AG04450 (cell line): Measurements from ENCODE around the gene CLCA2. TPM values are rescaled to one million over a fixed set of nuclear protein-coding genes. Genes with fewer than 3 reads are reported as not detected.

Experiments used
- CTCF ChIA-PET: fragments of 300-600, 350-600 bp; formaldehyde crosslinking; extraction: SDS; loops from one replicate; lab custom pipeline; 2022; ENCODE audit warnings: antibody characterized with exemption, inconsistent platforms; lab: Charles Lee
- POLR2A ChIA-PET: fragments of 350-600 bp; formaldehyde crosslinking; extraction: SDS; loops from one replicate; lab custom pipeline; 2021; ENCODE audit warnings: antibody characterized with exemption, inconsistent platforms; lab: Yijun Ruan, JAX
- DNase-seq: peaks from one replicate; pipeline ENCODE4 v3.0.0-alpha.2; 2011; ENCODE audit warnings: low read depth, low spot score
- H3K27ac ChIP-seq: one replicate; pipeline ENCODE4 v1.5.1; 2012; ENCODE audit warnings: low read depth, low read length, control low read depth
- H3K27me3 ChIP-seq: one replicate; pipeline ENCODE4 v1.6.0; 2012; ENCODE audit warnings: low read length; ENCODE audit not compliant: control insufficient read depth, insufficient read depth
- H3K4me3 ChIP-seq: 2 replicates; pipeline ENCODE4 v1.5.1; 2011; ENCODE audit warnings: mild to moderate bottlenecking, low read depth, low read length, control low read depth
- H3K9me3 ChIP-seq: 2 replicates; pipeline ENCODE4 v1.5.1; 2012; ENCODE audit warnings: low read length; ENCODE audit not compliant: control insufficient read depth, insufficient read depth
- polyA plus RNA-seq: library from polyadenylated mRNA; depleted of rRNA; stranded (reverse); fragments of >200 nt; gene quantifications from 2 replicates; pipeline ENCODE4 v1.2.3, GENCODE V29; 2011
- TF ChIP-seq, protein P1 (sequence below): IDR thresholded peaks from 2 replicates; pipeline ENCODE4 v1.5.1; 2011; ENCODE audit warnings: low read depth, low read length, control low read depth, inconsistent platforms

Gene CLCA2
- polyA plus RNA-seq, 1 experiment: 0.60 TPM

DNA sequence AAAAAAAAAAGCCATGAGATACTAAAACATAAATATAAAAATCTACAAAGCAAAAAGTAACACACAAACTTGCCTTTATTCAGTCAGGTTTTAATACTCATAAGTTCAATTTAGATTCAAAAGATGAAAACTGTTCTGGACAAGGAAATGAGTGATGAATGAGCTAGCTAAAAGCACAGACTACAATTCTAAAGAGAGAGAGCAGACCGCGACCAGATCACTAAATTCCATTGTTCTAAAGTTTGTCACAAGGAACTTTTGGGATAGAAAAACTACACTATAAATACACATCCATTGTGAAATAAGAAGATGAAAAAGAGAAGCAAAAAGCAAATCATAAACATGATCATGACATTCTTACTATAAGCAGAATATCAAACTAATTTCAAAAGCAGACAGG is 29.6 kb upstream of the CLCA2 start:
- DNase-seq: no peak
- no peak overlapping the region for H3K27ac ChIP-seq
- POLR2A ChIA-PET: interaction anchor here (0.7 kb wide), 3 partner anchors 111 to 310 kb away, joined by 3 read pairs; no protein-coding TSS in a partner anchor

DNA sequence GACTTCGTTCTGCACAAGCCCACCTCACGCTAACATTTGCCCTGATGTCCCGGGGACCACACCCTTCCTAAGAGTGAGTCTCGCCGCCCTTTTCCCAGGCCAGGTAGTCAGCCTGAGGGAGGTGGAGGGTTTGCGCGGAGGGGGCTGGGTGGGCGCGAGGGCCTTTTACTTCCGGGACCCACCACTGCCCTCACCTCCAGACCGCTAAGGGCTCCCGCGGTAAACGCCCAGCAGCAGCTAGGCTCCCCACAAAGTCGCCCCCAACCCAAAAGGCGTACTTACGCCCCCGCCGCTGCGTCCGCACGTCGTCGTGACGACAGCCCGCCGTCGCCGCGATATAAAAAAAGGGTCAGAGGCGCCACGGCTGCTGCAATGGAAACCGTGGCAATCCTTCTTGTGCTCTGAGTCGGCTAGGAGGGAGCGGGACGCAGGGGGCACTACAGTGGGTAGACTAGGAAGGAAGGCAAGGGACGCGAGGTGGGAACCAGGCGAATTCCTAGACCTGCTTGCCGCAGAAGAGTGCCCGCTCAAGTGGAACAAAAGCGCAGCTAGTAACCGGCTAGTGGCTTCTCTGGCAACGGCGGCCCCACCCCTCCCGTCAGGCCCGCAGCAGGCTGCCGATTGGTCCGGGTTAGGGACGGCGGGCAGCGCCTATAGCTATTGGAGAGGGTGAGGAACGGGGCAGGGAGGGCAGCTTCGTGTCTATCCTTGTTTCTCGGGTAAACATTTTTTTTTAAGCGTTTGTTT is 28.0 kb upstream of the CLCA2 start, which contains the start of gene ODF2L:
TSS of gene ODF2L (minus strand) at position 573 of the 747 bp plus-strand sequence. CDS start 9,296 bp downstream, outside the sequence.
- DNase-seq: peak; percentile 46
- POLR2A ChIA-PET: interaction anchor here (0.5 to 1.2 kb wide), 4 partner anchors 9 to 308 kb away, joined by 3 to 4 read pairs (median 4); partner anchors contain the start of gene SH3GLB1
- H3K9me3 ChIP-seq: peaks cover 3% of the 10 kb centered on the region; the same call in 1 of the 2 replicates
- no peaks in the 10 kb centered on the region for H3K27me3 ChIP-seq
- peak within 1 kb of the TSS; percentile 66 for H3K27ac ChIP-seq
- TF ChIP-seq, protein P1, sequence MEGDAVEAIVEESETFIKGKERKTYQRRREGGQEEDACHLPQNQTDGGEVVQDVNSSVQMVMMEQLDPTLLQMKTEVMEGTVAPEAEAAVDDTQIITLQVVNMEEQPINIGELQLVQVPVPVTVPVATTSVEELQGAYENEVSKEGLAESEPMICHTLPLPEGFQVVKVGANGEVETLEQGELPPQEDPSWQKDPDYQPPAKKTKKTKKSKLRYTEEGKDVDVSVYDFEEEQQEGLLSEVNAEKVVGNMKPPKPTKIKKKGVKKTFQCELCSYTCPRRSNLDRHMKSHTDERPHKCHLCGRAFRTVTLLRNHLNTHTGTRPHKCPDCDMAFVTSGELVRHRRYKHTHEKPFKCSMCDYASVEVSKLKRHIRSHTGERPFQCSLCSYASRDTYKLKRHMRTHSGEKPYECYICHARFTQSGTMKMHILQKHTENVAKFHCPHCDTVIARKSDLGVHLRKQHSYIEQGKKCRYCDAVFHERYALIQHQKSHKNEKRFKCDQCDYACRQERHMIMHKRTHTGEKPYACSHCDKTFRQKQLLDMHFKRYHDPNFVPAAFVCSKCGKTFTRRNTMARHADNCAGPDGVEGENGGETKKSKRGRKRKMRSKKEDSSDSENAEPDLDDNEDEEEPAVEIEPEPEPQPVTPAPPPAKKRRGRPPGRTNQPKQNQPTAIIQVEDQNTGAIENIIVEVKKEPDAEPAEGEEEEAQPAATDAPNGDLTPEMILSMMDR: no peak
- CTCF ChIA-PET: interaction anchor here (0.6 to 1.1 kb wide), 7 partner anchors 15 to 385 kb away, joined by 3 to 4 read pairs (median 3); partner anchors contain the start of gene SH3GLB1
- H3K4me3 ChIP-seq: peak within 1 kb of the TSS; percentile 87

More for the DNA sequence above, 29.6 kb upstream of the CLCA2 start:
- TF ChIP-seq, protein P1: no peak
- CTCF ChIA-PET: interaction anchor here (0.6 to 1.0 kb wide), 2 partner anchors 17 to 108 kb away, joined by 4 read pairs; no protein-coding TSS in a partner anchor
- Histone ChIP-seq H3K27me3 (no peaks in the 10 kb centered on the region), H3K4me3 (peak overlapping the region; percentile 27; the same call in 1 of the 2 replicates), H3K9me3 (peaks cover 3% of the 10 kb centered on the region; the same call in 1 of the 2 replicates)

DNA sequence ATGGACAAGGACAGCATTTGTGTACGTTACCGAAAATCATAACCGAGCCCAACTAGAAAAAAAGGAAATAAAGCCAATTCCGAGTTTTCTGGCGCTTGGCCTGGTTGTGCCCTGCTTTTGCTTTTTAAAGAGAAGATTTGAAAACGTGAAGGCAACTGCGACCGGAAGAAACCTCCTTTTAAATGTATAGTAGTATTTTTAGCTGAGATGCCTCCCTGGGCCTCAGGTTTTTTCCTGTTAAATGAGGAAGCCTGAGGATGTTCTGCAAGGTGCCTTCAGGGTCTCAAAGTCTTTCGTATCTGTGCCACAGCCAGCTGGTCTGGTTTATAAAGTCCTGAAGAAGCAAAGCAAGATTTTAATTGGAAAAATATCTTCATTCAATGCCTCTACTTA is 27.5 kb upstream of the CLCA2 start:
- TF ChIP-seq, protein P1: no peak
- Histone ChIP-seq H3K27me3 (no peaks in the 10 kb centered on the region), H3K4me3 (peak overlapping the region; percentile 87), H3K9me3 (peaks cover 3% of the 10 kb centered on the region; the same call in 1 of the 2 replicates), H3K27ac (no peak overlapping the region)
- ChIA-PET POLR2A (interaction anchor here (0.9 to 1.2 kb wide), 3 partner anchors 10 to 308 kb away, joined by 3 to 4 read pairs (median 4); partner anchors contain the start of gene SH3GLB1), CTCF (interaction anchor here (0.6 to 1.1 kb wide), 6 partner anchors 16 to 377 kb away, joined by 3 to 4 read pairs (median 3); partner anchors contain the start of gene SH3GLB1)
- no peak for DNase-seq

DNA sequence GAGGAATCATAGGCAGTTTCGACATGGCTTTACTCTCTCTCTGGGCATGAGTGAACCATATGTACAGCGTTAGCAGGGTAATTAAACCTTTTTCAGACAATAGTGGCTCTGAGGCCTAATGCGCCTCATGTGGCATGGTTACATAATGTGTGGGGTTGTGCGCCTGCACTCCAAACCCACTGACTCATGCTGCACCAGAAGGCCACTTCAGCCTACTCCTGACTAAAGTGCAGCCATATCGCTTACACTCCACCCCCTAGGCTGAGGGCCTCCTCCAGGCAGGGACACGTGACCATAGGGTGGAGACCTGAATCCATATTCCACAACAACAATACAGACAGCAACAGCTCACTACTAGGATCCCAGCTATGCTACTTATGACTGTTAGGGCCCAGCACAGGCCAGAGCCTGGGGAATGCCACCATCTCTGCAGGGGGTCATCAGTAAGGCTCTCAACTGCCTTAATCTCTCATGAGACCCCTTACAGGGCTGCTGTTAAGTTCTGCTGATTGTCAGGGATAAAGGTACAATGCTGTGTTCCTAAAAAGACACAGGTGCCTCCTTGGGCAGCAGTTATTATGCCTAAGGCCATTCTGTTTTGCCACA is 14.5 kb upstream of the CLCA2 start:
- no peak for DNase-seq
- Histone ChIP-seq H3K27ac (no peak overlapping the region), H3K27me3 (no peaks in the 10 kb centered on the region), H3K4me3 (no peak overlapping the region), H3K9me3 (no peaks in the 10 kb centered on the region)
- ChIA-PET CTCF (no interaction called here), POLR2A (no interaction called here)
- TF ChIP-seq, protein P1: no peak
